Stimulated activated CD4-positive, alpha-beta T cell treated with anti-CD3 and anti-CD28 coated beads, Interleukin-2, amount 100 ng/mL, for 48 hours (primary cell): ENCODE measurements around the gene FOXN1.

ENCODE experiments used
- DNase-seq, 2 donors: peaks; one replicate each; pipeline ENCODE4 v3.0.0-alpha.2; 2020

The FOXN1 gene

DNA sequence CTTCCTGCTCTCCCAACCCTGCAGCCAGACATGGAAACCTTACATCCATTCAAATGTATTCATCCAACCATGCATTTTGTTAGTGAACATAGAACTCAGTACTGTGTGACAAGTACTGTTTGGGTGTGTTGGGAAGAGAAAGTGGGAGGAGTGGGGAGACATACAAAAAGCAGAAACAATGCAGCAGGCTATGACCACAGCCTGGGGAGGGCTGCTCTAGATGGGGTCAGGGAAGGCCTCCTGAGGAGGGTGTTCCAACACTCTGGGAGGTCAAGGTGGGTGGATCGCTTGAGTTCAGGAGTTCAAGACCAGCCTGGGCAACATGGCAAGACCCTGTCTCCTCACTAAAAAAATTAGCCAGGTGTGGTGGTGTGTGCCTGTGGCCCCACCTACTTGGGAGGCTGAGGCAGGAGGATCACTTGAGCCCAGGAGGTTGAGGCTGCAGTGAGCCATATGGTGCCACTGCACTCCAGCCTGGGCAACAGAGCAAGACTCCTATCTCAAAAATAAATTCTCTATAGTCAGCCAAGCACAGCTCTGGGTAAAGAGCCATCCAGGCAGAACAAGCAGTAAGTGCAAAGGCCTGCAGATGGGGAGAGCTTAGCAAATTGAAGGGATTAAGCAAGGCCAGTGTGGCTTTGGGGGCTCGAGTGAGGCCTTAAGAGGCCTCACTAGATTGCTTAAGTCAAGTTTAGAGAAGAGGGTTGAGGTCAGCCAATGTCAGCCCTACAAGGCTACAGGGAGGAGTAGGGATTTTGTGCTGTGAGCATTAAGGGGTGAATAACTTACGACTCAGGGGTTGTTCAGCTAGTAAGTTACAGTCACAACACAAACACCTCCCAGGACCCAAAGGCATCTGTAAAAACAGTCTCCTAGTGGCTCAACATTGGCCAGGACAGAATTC, 27.2 kb upstream of the FOXN1 start:
- DNase-seq = no peak

DNA sequence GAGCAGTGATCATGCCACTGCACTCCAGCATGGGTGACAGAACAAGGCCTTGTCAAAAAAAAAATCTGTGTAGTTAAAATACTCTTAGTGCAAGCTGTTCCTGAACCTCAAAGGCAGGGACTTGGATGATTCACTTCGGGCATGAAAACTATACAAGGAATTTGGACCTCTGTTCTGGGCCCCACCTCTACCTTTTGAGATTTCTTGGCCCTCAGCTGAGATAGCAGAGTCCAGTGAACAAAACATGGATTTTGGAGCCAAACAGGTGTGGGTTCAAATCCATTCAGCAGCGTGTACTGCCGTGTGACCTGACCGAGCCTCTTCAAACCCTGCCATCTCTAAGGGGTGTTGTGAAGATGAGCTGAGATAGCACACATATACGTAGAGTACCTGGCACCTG, 25.9 kb upstream of the FOXN1 start:
- no peak for DNase-seq

DNA sequence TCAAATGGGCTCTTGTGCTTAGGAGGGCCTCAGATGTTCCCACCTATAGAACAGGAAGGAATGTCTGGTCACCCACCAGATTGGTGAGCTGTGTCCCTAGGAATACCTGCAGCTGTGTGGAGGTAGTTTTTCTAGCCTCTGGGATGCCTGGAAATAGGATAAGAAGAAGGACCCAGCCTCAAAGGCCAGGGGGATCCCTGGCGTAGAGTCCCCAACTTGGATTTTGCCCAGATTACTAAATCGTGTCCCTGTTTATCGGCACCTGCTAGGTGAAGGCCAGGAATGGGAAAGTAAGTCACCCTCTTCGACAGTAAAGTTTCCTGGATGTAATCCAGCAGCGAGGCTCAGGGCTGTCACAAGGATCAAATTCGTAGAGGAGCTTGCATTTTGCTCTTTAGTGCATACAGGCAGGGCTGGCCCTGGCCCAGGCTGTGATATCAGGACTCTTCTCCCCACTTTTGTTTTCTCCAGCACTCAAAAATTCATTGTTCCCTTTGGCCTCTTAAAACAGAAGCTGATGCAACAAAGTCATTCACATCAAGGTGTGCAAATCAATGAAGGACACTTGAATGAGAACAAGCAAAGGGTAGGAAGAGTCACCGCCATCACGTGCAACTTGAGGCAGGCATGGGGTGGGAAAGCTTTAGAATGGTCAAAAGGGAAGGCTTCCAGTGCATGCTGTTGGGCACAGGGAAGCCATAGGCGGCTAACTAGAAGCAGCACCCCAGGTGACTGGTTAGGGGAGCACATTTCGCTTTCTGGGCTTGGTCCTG, 25.2 kb upstream of the FOXN1 start:
- DNase-seq = no peak

DNA sequence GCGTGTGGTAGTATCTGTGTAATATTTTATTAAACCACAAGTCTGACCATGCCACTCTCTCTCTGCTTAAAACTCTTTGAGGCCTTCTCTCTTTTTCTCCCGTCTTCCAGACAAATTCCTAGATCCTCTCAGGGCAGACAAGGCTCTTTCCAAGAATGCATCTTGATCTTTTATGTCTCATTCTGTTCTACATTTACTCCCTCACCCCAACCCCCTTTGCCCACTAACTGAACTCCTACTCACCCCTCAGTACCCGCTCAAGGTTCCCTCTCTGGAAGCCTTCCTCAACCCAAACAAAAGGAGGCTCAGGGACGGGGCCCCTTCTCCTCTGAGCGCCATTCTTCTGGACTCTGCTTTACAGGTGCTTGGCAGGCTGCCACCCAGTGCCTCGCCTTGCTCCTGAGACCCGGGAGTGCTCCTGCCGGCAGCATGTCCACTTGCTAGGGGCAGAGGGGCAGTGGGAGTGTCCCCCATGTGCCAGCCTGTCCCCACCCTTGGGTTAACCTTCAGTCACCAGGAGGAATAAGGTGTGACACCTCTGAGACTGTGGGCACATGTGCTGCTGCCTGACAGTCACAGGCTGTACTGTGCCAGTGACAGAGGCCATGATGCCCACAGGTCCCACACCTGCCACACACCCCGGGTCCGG, 23.5 kb upstream of the FOXN1 start:
- DNase-seq = no peak

DNA sequence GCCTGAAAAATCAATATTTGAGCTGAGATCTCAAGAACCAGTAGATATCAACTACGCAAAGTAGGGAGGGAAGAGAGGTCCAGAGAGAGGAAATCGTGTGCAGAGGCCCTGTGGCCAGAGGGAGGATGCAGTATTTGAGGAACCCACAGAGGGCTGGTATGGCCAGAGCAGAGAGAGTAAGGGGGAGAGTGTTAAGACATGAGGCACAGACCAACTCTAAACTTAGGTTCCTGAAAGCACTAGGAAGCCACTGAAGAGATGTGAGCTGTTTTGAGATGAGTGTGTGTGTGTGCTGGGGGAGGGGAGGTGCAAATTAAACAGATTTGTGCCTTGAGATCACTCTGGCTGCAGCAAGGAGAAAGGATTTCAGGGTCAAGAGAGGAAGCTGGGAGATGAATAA, 21.9 kb upstream of the FOXN1 start:
- DNase-seq = no peak

DNA sequence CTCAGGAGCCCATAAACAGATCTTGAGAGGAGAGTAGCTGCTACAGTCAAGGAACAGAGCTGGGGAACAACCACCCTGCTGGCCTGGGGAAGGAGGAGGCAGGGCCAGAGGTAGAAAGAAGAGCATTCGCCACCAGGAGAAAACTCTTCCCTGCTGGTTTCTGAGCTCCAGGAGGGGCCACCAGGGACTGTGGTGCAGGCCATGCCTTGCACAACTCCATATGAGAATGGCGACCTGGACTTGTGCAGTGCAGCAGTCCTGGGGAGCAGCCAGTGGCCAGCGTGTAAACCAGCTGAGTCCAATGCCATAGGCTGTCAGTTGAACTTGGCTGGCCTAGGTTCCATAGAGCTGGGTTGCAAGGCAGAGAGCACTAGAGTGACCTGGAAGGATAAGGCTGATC, 21.1 kb upstream of the FOXN1 start:
- no peak for DNase-seq

DNA sequence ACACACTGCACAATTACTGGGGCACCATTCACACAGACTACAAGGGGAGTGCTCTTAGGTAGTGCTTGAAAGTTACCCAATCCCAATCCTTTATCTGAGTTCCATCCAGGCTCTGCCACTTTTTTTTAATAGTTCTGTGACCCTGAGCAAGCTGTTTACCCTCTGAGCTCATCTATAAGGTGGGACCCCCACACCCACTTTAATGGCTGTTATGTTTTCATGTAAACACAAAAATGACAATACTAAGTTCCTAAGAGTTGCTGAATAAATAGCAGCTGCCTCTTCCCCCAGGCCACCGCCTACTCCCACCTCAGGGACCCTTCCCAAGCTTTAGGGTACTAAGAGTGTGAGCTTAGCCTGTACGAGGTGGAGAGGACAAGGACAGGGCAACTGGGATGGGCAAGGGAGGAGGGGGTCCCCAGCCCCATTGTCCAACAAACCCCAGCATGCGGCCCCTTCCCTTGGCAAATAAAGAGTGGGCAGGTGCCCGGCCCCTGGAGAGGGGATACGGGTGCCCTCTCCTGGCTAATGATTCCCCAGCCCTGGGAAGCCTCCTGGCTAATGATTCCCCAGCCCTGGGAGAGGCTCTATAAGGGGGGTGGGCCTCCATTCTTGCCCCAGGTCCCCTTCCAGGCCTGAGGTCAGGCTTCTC, 18.1 kb upstream of the FOXN1 start:
- no peak for DNase-seq

DNA sequence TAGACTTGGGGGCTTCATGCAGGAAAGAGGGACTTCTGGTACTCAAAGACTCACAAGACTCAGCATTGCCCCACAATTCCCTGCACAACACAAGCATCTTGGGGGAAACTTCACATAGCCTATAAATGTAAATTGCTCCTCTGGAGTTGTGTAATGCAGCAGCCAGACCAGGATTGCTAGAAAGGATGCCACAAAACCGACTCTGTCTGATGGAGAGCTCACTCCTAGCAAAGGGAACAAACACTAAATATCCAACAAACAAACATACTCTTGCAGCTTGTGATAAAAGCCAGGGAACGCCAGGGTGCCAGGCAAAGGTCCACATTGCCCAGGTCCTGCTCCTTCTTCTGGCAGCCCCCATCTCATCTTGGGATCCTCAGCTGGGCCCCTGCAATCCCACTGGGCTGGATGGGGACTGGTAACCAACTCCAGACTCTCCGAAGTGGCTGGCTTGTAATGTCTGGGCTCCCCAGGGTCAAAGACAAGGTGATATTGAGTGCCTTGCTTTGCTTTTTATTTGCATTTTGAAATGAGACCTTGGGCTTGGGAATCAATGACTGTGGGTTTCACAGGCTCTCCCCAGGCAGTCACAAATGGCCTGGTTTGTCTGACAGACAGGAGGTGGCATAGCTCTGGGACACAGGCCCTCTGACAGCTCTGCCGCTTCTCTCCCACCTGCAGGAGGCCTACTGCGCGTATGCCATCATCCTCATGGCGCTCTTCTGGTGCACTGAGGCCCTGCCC, 17.4 kb upstream of the FOXN1 start:
- DNase-seq = no peak

DNA sequence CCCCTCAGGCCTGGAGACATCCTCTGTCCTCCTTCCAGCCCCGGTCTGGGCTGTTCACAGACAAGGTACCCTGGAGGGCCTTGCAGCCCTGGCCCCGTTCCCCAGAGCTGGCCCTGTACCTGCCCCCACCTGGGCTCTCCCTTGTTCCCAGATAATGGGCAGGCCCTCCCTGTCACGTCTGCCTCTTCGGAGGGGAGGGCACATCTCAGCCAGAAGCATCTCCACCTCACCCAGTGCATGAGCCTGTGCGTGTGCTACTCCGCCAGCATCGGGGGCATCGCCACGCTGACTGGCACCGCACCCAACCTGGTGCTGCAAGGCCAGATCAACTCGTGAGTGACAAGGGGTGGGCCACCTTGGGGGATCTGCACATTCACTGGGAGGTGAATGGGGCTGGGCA, 14.9 kb upstream of the FOXN1 start:
- DNase-seq = no peak

DNA sequence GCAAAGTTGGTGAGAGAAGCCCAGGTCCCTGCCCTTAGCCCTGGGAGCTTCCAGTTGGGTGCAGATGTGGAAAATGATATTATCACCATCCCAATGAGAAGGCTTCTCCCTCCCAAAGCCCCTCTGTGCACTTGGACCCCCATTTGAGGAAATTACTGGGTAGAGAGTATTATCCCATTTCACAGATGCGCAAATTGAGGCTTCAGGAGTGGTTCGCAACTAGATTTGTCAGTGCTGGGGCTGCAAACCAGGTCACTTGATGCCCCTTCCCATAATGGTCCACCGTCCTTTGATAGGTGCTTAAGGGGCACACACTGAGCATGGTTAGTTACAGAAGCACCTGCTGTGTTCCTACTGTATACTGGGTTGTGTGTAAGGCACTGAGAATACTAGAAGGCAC, 14.3 kb upstream of the FOXN1 start:
- no peak for DNase-seq

DNA sequence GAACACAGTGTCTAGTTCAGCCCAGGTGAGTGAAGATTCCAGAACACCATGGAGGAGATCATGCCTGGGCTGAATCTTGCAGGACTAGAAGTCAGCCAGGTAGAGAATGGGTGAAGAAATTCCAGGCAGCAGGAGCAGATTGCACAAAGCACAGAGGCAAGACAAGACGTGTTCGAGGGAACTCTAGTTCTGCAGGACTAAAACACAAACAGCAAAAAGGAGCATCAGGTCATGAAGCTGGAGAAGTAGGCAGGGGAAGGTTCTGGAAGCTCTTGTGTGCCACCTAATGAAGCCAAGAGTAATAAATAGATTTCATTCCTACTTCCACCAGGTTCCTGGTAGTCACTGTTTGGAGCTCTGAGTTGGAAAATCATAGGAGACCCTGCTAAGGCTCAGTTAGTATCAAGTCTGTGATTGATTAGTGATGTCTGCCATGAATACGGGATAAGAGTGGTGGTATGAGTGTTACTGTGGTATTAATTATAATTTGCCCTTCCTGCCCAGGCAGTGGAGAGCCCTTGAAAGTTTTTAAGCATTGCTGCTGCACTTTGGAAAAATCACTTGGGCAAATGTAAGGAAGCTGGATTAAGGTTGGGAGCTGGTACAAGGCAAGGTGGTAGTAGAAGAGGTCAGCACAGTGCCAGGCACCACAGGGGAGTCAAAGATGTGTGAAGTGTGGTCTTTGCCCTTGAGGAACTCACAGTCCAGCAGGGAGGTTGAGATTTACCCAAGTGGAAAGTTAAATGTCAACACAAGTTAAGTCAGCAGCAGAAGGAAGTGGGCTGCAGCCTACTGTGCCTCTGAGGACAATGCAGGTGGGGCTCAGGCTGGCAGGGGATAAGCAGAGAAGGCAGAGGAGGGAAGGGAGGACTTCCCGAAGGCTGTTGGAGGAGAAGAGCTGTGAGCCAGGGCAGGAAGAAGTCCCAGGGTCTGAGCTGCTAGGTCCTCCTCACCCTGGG, 13.5 kb upstream of the FOXN1 start:
- no peak for DNase-seq

DNA sequence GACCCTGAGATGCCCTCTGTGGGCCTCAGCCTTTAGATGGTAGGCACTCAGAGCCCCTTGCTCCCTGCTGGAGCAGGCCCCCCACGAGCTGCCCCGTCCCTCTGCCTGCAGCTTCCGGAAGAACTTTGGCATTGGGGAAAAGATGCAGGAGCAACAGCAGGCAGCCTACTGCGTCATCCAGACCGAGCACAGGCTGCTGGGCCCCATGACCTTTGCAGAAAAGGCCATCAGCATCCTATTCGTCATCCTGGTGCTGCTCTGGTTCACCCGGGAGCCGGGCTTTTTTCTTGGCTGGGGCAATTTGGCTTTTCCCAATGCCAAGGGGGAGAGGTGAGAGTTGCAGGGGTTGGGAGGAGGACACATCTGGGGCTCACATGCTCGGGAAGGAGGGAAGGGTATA, 12.7 kb upstream of the FOXN1 start:
- no peak for DNase-seq

DNA sequence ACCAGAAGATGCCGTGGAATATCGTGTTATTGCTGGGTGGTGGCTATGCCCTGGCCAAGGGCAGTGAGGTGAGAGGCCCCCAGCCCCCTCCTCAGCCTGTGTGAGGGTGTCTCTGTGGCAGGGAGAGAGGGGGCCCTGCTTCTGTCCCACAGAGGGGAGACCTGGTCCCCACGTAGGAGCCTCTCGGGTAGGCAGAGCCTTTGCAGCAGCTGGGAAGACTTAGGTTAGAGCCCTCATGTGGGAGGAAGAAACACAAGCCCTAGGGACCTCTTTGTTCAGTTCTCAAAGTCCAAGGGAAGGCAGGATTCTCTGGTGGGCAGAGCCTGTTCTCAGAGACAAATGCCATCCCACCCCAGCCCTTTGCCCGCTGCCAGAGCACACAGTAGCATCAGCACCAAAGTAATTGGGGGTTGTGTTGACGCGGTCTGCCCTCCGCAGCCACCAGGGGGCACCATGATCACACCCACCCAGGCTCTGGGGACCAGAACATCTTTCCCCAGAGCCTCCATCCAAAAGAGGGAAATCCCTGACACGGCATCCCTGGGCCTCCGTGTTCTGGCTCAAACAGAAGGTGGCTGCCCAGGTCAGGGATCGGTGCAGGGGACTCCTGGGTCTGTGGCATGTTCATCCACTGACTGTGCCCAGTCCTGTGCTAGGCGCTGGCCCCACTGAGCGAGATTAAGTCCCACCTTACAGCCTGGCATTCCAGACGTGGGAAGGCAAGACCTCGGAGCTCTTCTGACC, 11.5 kb upstream of the FOXN1 start:
- DNase-seq = peak; percentile 83 to 84

DNA sequence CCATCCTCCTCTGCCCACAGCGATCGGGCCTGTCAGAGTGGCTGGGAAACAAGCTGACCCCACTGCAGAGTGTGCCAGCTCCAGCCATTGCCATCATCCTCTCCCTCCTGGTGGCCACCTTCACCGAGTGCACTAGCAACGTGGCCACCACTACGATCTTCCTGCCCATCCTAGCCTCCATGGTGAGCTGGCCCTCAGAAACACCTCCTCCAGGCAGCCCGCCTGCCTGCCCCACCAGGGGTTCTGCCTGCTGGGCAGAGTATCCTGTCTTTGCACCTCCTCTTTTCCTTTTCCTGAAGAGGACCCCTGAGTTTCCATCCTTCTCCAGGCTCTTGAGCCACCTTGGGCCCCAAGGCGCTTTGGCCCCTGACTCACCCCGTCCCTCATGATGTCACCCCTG, 10.5 kb upstream of the FOXN1 start:
- DNase-seq = no peak

DNA sequence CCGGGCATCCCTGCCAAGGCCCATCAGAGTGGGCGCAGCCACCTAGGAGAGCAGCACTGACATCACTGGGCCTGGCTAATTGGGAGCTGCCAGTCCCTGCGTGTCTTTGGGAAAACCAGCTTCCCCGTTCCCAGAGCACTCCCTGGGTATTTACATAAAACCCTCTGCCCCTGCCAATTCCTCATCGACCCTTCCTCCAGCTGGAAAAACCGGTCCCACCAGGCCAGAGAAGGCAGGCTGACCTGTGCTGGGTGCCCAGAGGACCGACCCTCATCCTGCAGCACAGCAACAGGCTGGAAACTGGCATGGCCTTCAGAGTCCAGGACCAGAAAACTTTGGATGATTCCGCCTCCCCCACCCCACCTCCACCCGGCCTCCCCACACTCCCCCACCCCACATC, 8.2 kb upstream of the FOXN1 start:
- DNase-seq = no peak

DNA sequence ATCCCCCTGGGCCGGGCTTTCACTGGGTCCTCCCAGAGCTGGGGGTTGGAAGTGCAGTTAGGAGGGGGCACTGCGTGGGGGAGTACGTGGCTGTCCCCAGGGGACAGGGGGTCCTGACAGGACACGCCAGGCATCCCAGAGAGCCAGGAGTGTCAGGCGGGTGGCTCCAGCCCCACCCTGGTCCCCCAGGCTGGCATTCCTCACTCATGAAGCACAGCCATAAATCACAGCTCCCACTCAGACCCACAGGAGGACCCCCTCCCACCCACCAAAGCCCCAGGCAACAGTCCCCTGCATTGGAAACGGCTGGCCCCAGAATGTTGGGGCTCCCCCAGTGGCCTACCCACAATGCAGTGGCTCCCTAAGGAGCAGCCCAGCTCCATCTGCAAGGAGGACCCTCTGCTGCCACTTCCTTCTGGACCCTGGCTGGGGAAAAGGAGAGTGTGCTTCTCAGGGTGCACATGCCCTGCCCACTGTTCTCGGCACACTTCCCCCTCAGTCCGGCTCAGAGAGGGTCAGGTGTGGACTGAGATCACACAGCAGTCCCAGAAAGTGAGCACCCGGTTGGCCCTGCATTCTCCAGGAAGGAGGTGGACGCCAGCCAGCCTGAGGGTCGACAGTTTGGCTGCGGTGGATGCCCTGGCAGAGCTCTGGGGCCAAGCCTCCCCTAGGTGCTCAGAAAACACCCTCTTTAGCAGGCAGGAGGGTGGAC, 7.3 kb upstream of the FOXN1 start:
- DNase-seq = no peak

DNA sequence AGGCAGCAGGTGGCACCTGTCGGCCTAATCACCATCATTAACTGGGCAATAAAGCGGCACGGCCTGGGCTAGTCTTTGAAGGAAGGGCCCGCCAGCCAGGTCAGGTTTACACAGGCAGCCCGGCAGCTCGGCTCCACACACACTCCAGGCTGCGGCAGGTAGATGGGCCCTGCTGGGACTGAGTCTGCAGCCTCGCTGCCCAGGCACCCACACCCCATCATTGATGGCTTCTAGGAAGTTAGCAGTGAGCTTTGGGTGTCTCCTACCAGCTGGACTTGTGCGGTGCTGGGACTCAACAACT, 6.8 kb upstream of the FOXN1 start:
- no peak for DNase-seq

DNA sequence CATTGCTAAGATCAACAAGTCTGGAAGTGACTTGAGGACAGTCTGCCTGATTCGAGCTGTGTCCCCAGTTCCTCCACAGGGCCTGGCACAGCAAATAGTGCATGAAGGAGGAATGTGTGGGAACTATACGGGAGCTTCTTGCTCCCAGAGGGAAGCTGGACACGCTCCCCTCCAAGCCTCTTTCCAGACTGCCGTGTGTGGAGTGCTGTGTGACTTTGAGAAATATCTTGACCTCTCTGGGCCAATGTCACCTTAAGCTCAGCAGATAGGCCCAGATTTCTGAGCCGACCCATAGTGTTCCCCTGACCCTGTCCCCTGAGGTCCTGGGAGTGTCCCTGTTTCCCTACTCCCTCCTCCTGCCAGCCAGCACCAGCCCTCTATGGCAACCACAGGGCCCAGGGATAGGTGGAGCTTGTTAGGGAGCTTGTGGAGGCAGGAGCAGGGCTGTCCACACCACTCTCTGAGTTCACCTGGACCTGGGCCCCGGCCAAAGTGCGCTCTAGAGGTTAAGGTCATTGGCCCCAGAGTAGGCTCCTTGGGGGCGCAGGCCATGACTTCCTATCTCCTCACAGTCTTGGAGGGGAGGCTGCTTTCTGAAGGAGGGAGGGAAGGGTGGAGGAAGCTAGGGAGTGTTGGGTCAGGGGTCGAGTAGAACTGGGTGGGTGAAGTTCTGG, 6.3 kb upstream of the FOXN1 start:
- no peak for DNase-seq

DNA sequence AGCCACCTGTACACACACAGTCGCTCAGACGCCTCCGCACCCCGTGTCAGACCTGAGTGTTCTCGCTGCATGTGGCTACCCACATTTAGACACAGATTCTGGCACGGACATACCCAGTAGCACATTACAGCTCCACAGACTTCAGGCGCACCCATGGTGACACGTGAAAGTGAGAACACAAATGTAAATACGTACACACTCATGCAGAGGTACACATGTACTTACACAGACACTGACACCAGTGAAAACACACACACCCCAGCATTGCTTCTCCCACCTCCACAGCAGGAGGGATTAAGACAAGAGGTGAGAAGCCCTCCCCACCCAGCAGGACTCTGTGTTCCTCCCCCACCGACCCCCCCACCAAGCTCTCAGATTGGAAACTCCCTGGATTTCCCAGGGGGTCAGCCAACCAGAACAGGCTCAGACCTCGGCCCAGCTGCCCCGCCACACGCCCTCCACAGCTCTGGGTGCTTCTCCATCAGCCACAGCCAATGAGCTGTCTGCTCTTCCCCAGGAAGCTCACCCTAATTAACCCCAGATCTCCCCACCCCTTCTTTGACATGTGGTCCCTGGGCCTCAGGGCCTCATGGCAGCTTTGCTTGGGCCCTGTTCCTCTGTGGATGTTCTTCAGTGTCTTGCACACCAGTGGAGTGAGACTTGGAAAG, 5.3 kb upstream of the FOXN1 start:
- DNase-seq = no peak
